OCI-LY1 (cell line): ENCODE data around the gene EFEMP1.

ENCODE experiments used
- H2AFZ ChIP-seq: fragments of 200-600 bp; sonication (generic), shearing (Covaris generic); 2 replicates; pipeline ENCODE4 v1.6.0; 2014; ENCODE audit warnings: antibody characterized with exemption, mild to moderate bottlenecking, low read length
- H3F3A ChIP-seq: fragments of 200-600 bp; sonication (generic), shearing (Covaris generic); 2 replicates; pipeline ENCODE4 v1.6.0; 2014; ENCODE audit warnings: mild to moderate bottlenecking, antibody characterized with exemption, low read length, moderate library complexity; ENCODE audit not compliant: insufficient read depth
- H3K27ac ChIP-seq: fragments of 200-600 bp; sonication (generic); 2 replicates; pipeline ENCODE4 v1.5.1; 2014; ENCODE audit warnings: low read length, mixed run types, mild to moderate bottlenecking, low read depth; ENCODE audit not compliant: poor library complexity, severe bottlenecking
- H3K27me3 ChIP-seq: fragments of 200-600 bp; sonication (generic); 2 replicates; pipeline ENCODE4 v1.6.0; 2014; ENCODE audit warnings: antibody characterized with exemption, mild to moderate bottlenecking, low read length, moderate library complexity; ENCODE audit not compliant: insufficient read depth
- H3K36me3 ChIP-seq: fragments of 200-600 bp; sonication (generic); 2 replicates; pipeline ENCODE4 v1.6.1; 2014; ENCODE audit warnings: mild to moderate bottlenecking, antibody characterized with exemption, low read length, moderate library complexity, mixed read lengths; ENCODE audit not compliant: insufficient read depth
- H3K4me1 ChIP-seq: fragments of 200-600 bp; sonication (generic); 2 replicates; pipeline ENCODE4 v1.5.1; 2014; ENCODE audit warnings: mild to moderate bottlenecking, low read length, moderate library complexity; ENCODE audit not compliant: insufficient read depth, severe bottlenecking
- H3K4me2 ChIP-seq: fragments of 200-600 bp; sonication (generic), shearing (Covaris generic); 2 replicates; pipeline ENCODE4 v1.6.1; 2014; ENCODE audit warnings: low read length
- H3K4me3 ChIP-seq: fragments of 200-600 bp; sonication (generic); 2 replicates; pipeline ENCODE4 v1.5.1; 2014; ENCODE audit warnings: low read length, low read depth, mild to moderate bottlenecking, mixed read lengths; ENCODE audit not compliant: poor library complexity, severe bottlenecking
- H3K79me2 ChIP-seq: fragments of 200-600 bp; shearing (Covaris generic); 2 replicates; pipeline ENCODE4 v1.6.1; 2016; ENCODE audit warnings: mixed run types, low read length, mixed read lengths; ENCODE audit not compliant: insufficient read depth
- H3K9ac ChIP-seq: fragments of 200-600 bp; sonication (generic), shearing (Covaris generic); 2 replicates; pipeline ENCODE4 v1.6.1; 2014; ENCODE audit warnings: mild to moderate bottlenecking, low read length, mixed read lengths
- H3K9me2 ChIP-seq: fragments of 200-600 bp; sonication (generic), shearing (Covaris generic); 2 replicates; pipeline ENCODE4 v1.6.1; 2014; ENCODE audit warnings: low read depth, mild to moderate bottlenecking, low read length, mixed read lengths
- H3K9me3 ChIP-seq: fragments of 200-600 bp; shearing (Covaris generic); 2 replicates; pipeline ENCODE4 v1.6.1; 2014; ENCODE audit warnings: low read length, mixed read lengths
- H4K20me1 ChIP-seq: fragments of 200-600 bp; sonication (generic), shearing (Covaris generic); 2 replicates; pipeline ENCODE4 v1.6.0; 2016; ENCODE audit warnings: mild to moderate bottlenecking, low read length; ENCODE audit not compliant: insufficient read depth
- CTCF ChIP-seq: fragments of 200-600 bp; sonication (generic), shearing (Covaris generic); IDR thresholded peaks from 2 replicates; pipeline ENCODE4 v1.5.1; 2017; ENCODE audit warnings: mild to moderate bottlenecking, antibody characterized with exemption, low read length, moderate library complexity, mixed read lengths
- EZH2 ChIP-seq: fragments of 200-600 bp; sonication (generic), shearing (Covaris generic); IDR thresholded peaks from 2 replicates; pipeline ENCODE4 v1.8.0; 2017; ENCODE audit warnings: borderline replicate concordance, mixed run types, mild to moderate bottlenecking, antibody characterized with exemption, low read length, moderate library complexity, mixed read lengths

EFEMP1 gene

GRCh38 chr2:55826246-55826645 lies 97.3 kb downstream of the EFEMP1 start:
- Histone ChIP-seq H3K9me2 (no peaks in the 10 kb centered on the region), H3K4me3 (no peak overlapping the region), H4K20me1 (no peaks in the 10 kb centered on the region), H3K4me2 (no peak overlapping the region), H3K9ac (no peak overlapping the region), H3K27me3 (no peaks in the 10 kb centered on the region), H3K36me3 (no peaks in the 10 kb centered on the region), H3K27ac (no peak overlapping the region), H2AFZ (no peak overlapping the region), H3F3A (no peaks in the 10 kb centered on the region), H3K4me1 (no peaks in the 10 kb centered on the region), H3K9me3 (no peaks in the 10 kb centered on the region), H3K79me2 (no peaks in the 10 kb centered on the region)
- TF ChIP-seq EZH2: no peak
- TF ChIP-seq CTCF: no peak

DNA sequence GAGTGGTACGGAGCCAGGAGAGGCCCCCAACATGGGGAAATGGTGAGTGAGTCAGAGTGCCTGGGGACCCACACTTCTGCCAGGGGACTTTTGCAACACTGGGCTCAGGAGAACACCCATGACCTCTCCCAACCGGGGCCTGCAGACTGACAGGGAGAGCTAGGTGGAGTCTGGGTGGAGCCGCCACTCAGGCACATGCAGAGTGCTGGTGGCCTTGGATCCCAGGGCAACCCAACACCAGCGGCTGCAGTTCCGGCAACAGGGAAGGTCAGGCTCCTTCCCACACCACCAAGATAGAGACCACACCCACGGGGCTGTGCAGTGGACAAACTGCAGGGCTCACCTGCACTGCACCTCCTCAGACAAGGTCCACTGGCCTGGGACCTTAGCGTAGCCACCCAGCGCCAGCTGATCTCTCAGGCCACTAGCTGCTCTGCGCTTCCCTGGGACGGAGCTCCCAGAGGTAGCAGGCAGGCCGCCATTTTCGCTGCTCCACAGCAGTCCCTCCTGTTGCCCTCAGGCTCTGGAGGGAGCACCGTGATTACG lies 99.0 kb downstream of the EFEMP1 start:
- no peak overlapping the region for H2AFZ ChIP-seq
- no peaks in the 10 kb centered on the region for H3K9me2 ChIP-seq
- H3F3A ChIP-seq: no peaks in the 10 kb centered on the region
- no peak overlapping the region for H3K9ac ChIP-seq
- no peak overlapping the region for H3K4me2 ChIP-seq
- H3K27me3 ChIP-seq: no peaks in the 10 kb centered on the region
- no peaks in the 10 kb centered on the region for H3K9me3 ChIP-seq
- H3K27ac ChIP-seq: no peak overlapping the region
- TF ChIP-seq CTCF: no peak
- no peak for TF ChIP-seq EZH2
- no peaks in the 10 kb centered on the region for H4K20me1 ChIP-seq
- no peaks in the 10 kb centered on the region for H3K79me2 ChIP-seq
- no peaks in the 10 kb centered on the region for H3K36me3 ChIP-seq
- H3K4me1 ChIP-seq: no peaks in the 10 kb centered on the region
- H3K4me3 ChIP-seq: no peak overlapping the region
